Trophoblast cell (in vitro differentiated cells and primary cell): ENCODE results near the gene COL4A6.

ENCODE experiments used
- DNase-seq, 2 donors: peaks; one replicate each; pipeline ENCODE4 v3.0.0-alpha.2; 2016
- H2AFZ ChIP-seq: 2 replicates; pipeline ENCODE4 v1.6.1; 2013; ENCODE audit warnings: low read length, moderate library complexity, mild to moderate bottlenecking; ENCODE audit not compliant: insufficient read depth, poor library complexity
- H2AK5ac ChIP-seq: 2 replicates; pipeline ENCODE4 v1.6.1; 2013; ENCODE audit warnings: mild to moderate bottlenecking, low read length
- H2BK120ac ChIP-seq: 2 replicates; pipeline ENCODE4 v1.6.1; 2013; ENCODE audit warnings: low read length, mild to moderate bottlenecking, moderate library complexity; ENCODE audit not compliant: insufficient read depth, poor library complexity
- H2BK12ac ChIP-seq: 2 replicates; pipeline ENCODE4 v1.6.1; 2013; ENCODE audit warnings: mild to moderate bottlenecking, low read length, moderate library complexity
- H2BK5ac ChIP-seq: 2 replicates; pipeline ENCODE4 v1.6.1; 2013; ENCODE audit warnings: low read length, low read depth, moderate library complexity, mild to moderate bottlenecking; ENCODE audit not compliant: poor library complexity
- H3K14ac ChIP-seq: 2 replicates; pipeline ENCODE4 v1.6.1; 2013; ENCODE audit warnings: mild to moderate bottlenecking, low read length
- H3K18ac ChIP-seq: 2 replicates; pipeline ENCODE4 v1.6.1; 2013; ENCODE audit warnings: mild to moderate bottlenecking, low read length
- H3K23ac ChIP-seq: 2 replicates; pipeline ENCODE4 v1.6.1; 2013; ENCODE audit warnings: low read length
- H3K27ac ChIP-seq: 2 replicates; pipeline ENCODE4 v1.5.1; 2013; ENCODE audit warnings: low read depth, mild to moderate bottlenecking, inconsistent platforms, low read length, moderate library complexity
- H3K27me3 ChIP-seq: 2 replicates; pipeline ENCODE4 v1.6.1; 2013; ENCODE audit warnings: inconsistent platforms, mild to moderate bottlenecking, low read length, moderate library complexity; ENCODE audit not compliant: insufficient read depth
- H3K36me3 ChIP-seq, 2 experiments: 1 replicate in 1 of 2; 2 replicates in 1 of 2; pipeline ENCODE4 v1.6.1; 2013; ENCODE audit warnings: low read length in 2 of 2, mild to moderate bottlenecking in 2 of 2, moderate library complexity in 1 of 2; ENCODE audit not compliant: insufficient read depth in 2 of 2, control insufficient read depth in 1 of 2
- H3K4ac ChIP-seq: 2 replicates; pipeline ENCODE4 v1.6.1; 2013; ENCODE audit warnings: low read depth, mild to moderate bottlenecking, low read length, moderate library complexity
- H3K4me1 ChIP-seq, 2 experiments: 1 replicate in 1 of 2; 2 replicates in 1 of 2; pipeline ENCODE4 v1.6.1; 2013; ENCODE audit warnings: low read length in 2 of 2, mild to moderate bottlenecking in 2 of 2, moderate library complexity in 1 of 2; ENCODE audit not compliant: insufficient read depth in 2 of 2, control insufficient read depth in 1 of 2
- H3K4me2 ChIP-seq: 2 replicates; pipeline ENCODE4 v1.6.1; 2013; ENCODE audit warnings: inconsistent platforms, mild to moderate bottlenecking, low read length, moderate library complexity
- H3K4me3 ChIP-seq: 2 replicates; pipeline ENCODE4 v1.5.1; 2013; ENCODE audit warnings: mild to moderate bottlenecking, low read depth, low read length, inconsistent platforms
- H3K79me1 ChIP-seq: one replicate; pipeline ENCODE4 v1.6.1; 2013; ENCODE audit warnings: low read length
- H3K79me2 ChIP-seq: 2 replicates; pipeline ENCODE4 v1.6.1; 2013; ENCODE audit warnings: low read length, mild to moderate bottlenecking; ENCODE audit not compliant: control insufficient read depth, insufficient read depth, poor library complexity
- H3K9ac ChIP-seq: 2 replicates; pipeline ENCODE4 v1.6.1; 2013; ENCODE audit warnings: mild to moderate bottlenecking, low read length
- H3K9me3 ChIP-seq: 2 replicates; pipeline ENCODE4 v1.6.1; 2013; ENCODE audit warnings: low read depth, mild to moderate bottlenecking, control low read depth, inconsistent platforms, low read length; ENCODE audit not compliant: insufficient read depth
- H4K12ac ChIP-seq: 2 replicates; pipeline ENCODE4 v1.6.1; 2013; ENCODE audit warnings: low read depth, mild to moderate bottlenecking, low read length, moderate library complexity
- H4K8ac ChIP-seq: 2 replicates; pipeline ENCODE4 v1.6.1; 2013; ENCODE audit warnings: low read depth, mild to moderate bottlenecking, low read length, moderate library complexity
- H4K91ac ChIP-seq: one replicate; pipeline ENCODE4 v1.6.1; 2013; ENCODE audit warnings: low read depth, mild to moderate bottlenecking, low read length, moderate library complexity
- WGBS: extraction: QIAGEN DNeasy Blood & Tissue Kit; methylation state at CpG from one replicate; pipeline ENCODE4 v1.1.7; 2013; ENCODE audit warnings: missing lambda C conversion rate; ENCODE audit not compliant: insufficient read length, insufficient coverage; ENCODE audit errors: extremely low coverage; 5-methylcytosine and 5-hydroxymethylcytosine counted together

COL4A6 gene

GRCh38 chrX:108165383-108166111 is 272.7 kb downstream of the COL4A6 start:
- Histone ChIP-seq H3K4me1 (no peaks in the 10 kb centered on the region), H3K18ac (no peak overlapping the region), H3K79me1 (no peaks in the 10 kb centered on the region), H3K9me3 (no peaks in the 10 kb centered on the region), H4K12ac (no peak overlapping the region), H3K36me3 (peaks cover 0 to 7% of the 10 kb centered on the region in 2 experiments), H2AFZ (no peak overlapping the region), H3K9ac (no peak overlapping the region), H3K27me3 (no peaks in the 10 kb centered on the region), H3K27ac (no peak overlapping the region), H3K79me2 (no peaks in the 10 kb centered on the region), H2BK5ac (no peak overlapping the region), H3K4ac (no peak overlapping the region), H4K8ac (peak overlapping the region; percentile 60), H2BK12ac (no peak overlapping the region), H3K4me2 (no peak overlapping the region), H2BK120ac (no peak overlapping the region), H3K14ac (no peak overlapping the region), H3K23ac (no peak overlapping the region), H4K91ac (peak overlapping the region; percentile 37), H2AK5ac (no peak overlapping the region), H3K4me3 (no peak overlapping the region)
- peak in 1 of 2 donors; percentile 21 for DNase-seq
- no CpG with 5 or more reads among the region's 7 CpGs for WGBS

GRCh38 chrX:108163333-108164082 is 274.7 kb downstream of the COL4A6 start:
- Histone ChIP-seq H3K14ac (no peak overlapping the region), H2BK120ac (no peak overlapping the region), H3K36me3 (no peaks in the 10 kb centered on the region), H3K4me3 (no peak overlapping the region), H3K27me3 (no peaks in the 10 kb centered on the region), H3K4ac (no peak overlapping the region), H4K91ac (no peak overlapping the region), H3K79me2 (no peaks in the 10 kb centered on the region), H2BK5ac (no peak overlapping the region), H4K8ac (no peak overlapping the region), H3K4me1 (no peaks in the 10 kb centered on the region), H3K23ac (no peak overlapping the region), H2AFZ (no peak overlapping the region), H3K79me1 (no peaks in the 10 kb centered on the region), H4K12ac (no peak overlapping the region), H3K4me2 (no peak overlapping the region), H3K9ac (no peak overlapping the region), H3K27ac (no peak overlapping the region), H3K18ac (no peak overlapping the region), H2BK12ac (no peak overlapping the region), H2AK5ac (no peak overlapping the region), H3K9me3 (no peaks in the 10 kb centered on the region)
- WGBS: no CpG with 5 or more reads among the region's 7 CpGs
- no peak for DNase-seq

GRCh38 chrX:108162265-108162664 is 276.0 kb downstream of the COL4A6 start:
- Histone ChIP-seq H2BK5ac (no peak overlapping the region), H3K18ac (no peak overlapping the region), H3K14ac (no peak overlapping the region), H4K91ac (no peak overlapping the region), H3K9ac (no peak overlapping the region), H3K4me1 (no peaks in the 10 kb centered on the region), H3K23ac (no peak overlapping the region), H3K79me2 (no peaks in the 10 kb centered on the region), H4K12ac (no peak overlapping the region), H2BK120ac (no peak overlapping the region), H3K4ac (no peak overlapping the region), H4K8ac (no peak overlapping the region), H3K9me3 (no peaks in the 10 kb centered on the region), H3K4me3 (no peak overlapping the region), H3K4me2 (no peak overlapping the region), H3K27ac (no peak overlapping the region), H3K27me3 (no peaks in the 10 kb centered on the region), H3K36me3 (no peaks in the 10 kb centered on the region), H3K79me1 (no peaks in the 10 kb centered on the region), H2AFZ (no peak overlapping the region), H2AK5ac (no peak overlapping the region), H2BK12ac (no peak overlapping the region)
- no CpG with 5 or more reads among the region's 4 CpGs for WGBS
- DNase-seq: no peak

- Histone ChIP-seq H3K27me3 (no peaks in the 10 kb centered on the region), H3K4me3 (no peak overlapping the region), H3K79me1 (no peaks in the 10 kb centered on the region), H3K14ac (no peak overlapping the region), H2AFZ (no peak overlapping the region), H4K12ac (no peak overlapping the region), H2BK5ac (no peak overlapping the region), H3K18ac (no peak overlapping the region), H4K8ac (no peak overlapping the region), H3K9ac (no peak overlapping the region), H2AK5ac (no peak overlapping the region), H3K9me3 (no peaks in the 10 kb centered on the region), H3K4me2 (no peak overlapping the region), H3K27ac (no peak overlapping the region), H3K23ac (no peak overlapping the region), H3K79me2 (no peaks in the 10 kb centered on the region), H4K91ac (no peak overlapping the region), H2BK120ac (no peak overlapping the region), H3K36me3 (peaks cover 0 to 3% of the 10 kb centered on the region in 2 experiments), H3K4me1 (no peaks in the 10 kb centered on the region), H3K4ac (no peak overlapping the region), H2BK12ac (no peak overlapping the region)
- WGBS: no CpG with 5 or more reads among the region's 5 CpGs
- DNase-seq: no peak
Measured at GRCh38 chrX:108160309-108160708, 277.9 kb downstream of the COL4A6 start.
